Dendritic cell treated with granulocyte-macrophage colony-stimulating factor and Interleukin-4, amounts not matched to agents 40 ng/mL and 50 ng/mL, for 4 days (primary cell): Measurements from ENCODE around the gene HBA2.
A peak's percentile ranks its signal among the peaks of the same experiment; 100 is the strongest.
"Not testable (repeated sequence)": the region's sequence is repeated elsewhere in the genome, so short reads cannot be mapped to it uniquely, and the experiment has no call there.

ENCODE experiments used
- H3K27ac Mint-ChIP-seq: one replicate; pipeline ENCODE4 v1.8.0; 2022; ENCODE audit warnings: mild to moderate bottlenecking, mixed read lengths
- H3K27me3 Mint-ChIP-seq: one replicate; pipeline ENCODE4 v1.8.0; 2022; ENCODE audit warnings: mild to moderate bottlenecking, mixed read lengths
- H3K36me3 Mint-ChIP-seq: one replicate; pipeline ENCODE4 v1.8.0; 2022; ENCODE audit warnings: low read depth, mixed read lengths
- H3K4me1 Mint-ChIP-seq: one replicate; pipeline ENCODE4 v1.8.0; 2022; ENCODE audit warnings: low read depth, mixed read lengths
- H3K4me3 Mint-ChIP-seq: one replicate; pipeline ENCODE4 v1.8.0; 2022; ENCODE audit warnings: mild to moderate bottlenecking, moderate library complexity, mixed read lengths
- H3K9me3 Mint-ChIP-seq: one replicate; pipeline ENCODE4 v1.8.0; 2022; ENCODE audit warnings: mixed read lengths
- intact Hi-C: fragments of 100-400 bp; cut with micrococcal nuclease; formaldehyde crosslinking; loops from one replicate; pipeline ENCODE4 v1.15.0; 2022

Gene HBA2

GRCh38 chr16:164134-164823 is 8.4 kb upstream of the HBA2 start:
- H3K4me3 Mint-ChIP-seq, H3K27ac Mint-ChIP-seq, intact Hi-C loops, H3K9me3 Mint-ChIP-seq, H3K36me3 Mint-ChIP-seq: not testable (repeated sequence)
- H3K27me3 Mint-ChIP-seq: peaks cover 79% of the 10 kb centered on the region
- peaks cover 19% of the 10 kb centered on the region for H3K4me1 Mint-ChIP-seq

- Mint-ChIP-seq H3K4me1 (peaks cover 19% of the 10 kb centered on the region), H3K36me3 (no peaks in the 10 kb centered on the region), H3K27ac (no peak overlapping the region), H3K27me3 (peaks cover 78% of the 10 kb centered on the region), H3K4me3 (peak overlapping the region; percentile 67), H3K9me3 (no peaks in the 10 kb centered on the region)
- intact Hi-C loops: no loop called here
Measured at GRCh38 chr16:164827-165538, 7.7 kb upstream of the HBA2 start.

GRCh38 chr16:165539-166374 is 6.9 kb upstream of the HBA2 start, which contains the start of gene HBM:
HBM (plus strand) TSS chr16:165978; CDS start chr16:165998, 20 bp downstream.
- peaks cover 83% of the 10 kb centered on the region for H3K27me3 Mint-ChIP-seq
- peaks cover 19% of the 10 kb centered on the region for H3K4me1 Mint-ChIP-seq
- intact Hi-C loops: no loop called here
- H3K36me3 Mint-ChIP-seq: no peaks in the 10 kb centered on the region
- no peaks in the 10 kb centered on the region for H3K9me3 Mint-ChIP-seq
- no peak within 1 kb of the TSS for H3K27ac Mint-ChIP-seq
- peak within 1 kb of the TSS; percentile 67 for H3K4me3 Mint-ChIP-seq

- intact Hi-C loops: no loop called here
- Mint-ChIP-seq H3K27ac (no peak overlapping the region), H3K4me3 (no peak overlapping the region), H3K36me3 (no peaks in the 10 kb centered on the region), H3K4me1 (peaks cover 19% of the 10 kb centered on the region), H3K9me3 (no peaks in the 10 kb centered on the region), H3K27me3 (peaks cover 84% of the 10 kb centered on the region)
Measured at GRCh38 chr16:166375-167121, 6.1 kb upstream of the HBA2 start.

- peaks cover 84% of the 10 kb centered on the region for H3K27me3 Mint-ChIP-seq
- H3K27ac Mint-ChIP-seq: no peak overlapping the region
Measured at GRCh38 chr16:167122-167690, 5.5 kb upstream of the HBA2 start.

GRCh38 chr16:168424-168823 is 4.3 kb upstream of the HBA2 start:
- Mint-ChIP-seq H3K27me3 (peaks cover 76% of the 10 kb centered on the region), H3K4me3 (no peak overlapping the region), H3K4me1 (peaks cover 22% of the 10 kb centered on the region)

More at GRCh38 chr16:167122-167690, 5.5 kb upstream of the HBA2 start:
- Mint-ChIP-seq H3K9me3 (no peaks in the 10 kb centered on the region), H3K4me3 (no peak overlapping the region), H3K36me3 (no peaks in the 10 kb centered on the region), H3K4me1 (peaks cover 19% of the 10 kb centered on the region)
- intact Hi-C loops: no loop called here

GRCh38 chr16:169014-169413 is 3.7 kb upstream of the HBA2 start:
- Mint-ChIP-seq H3K27ac (no peak overlapping the region), H3K36me3 (no peaks in the 10 kb centered on the region), H3K9me3 (no peaks in the 10 kb centered on the region), H3K4me3 (no peak overlapping the region), H3K4me1 (peaks cover 28% of the 10 kb centered on the region), H3K27me3 (peaks cover 77% of the 10 kb centered on the region)
- intact Hi-C loops: no loop called here

More at GRCh38 chr16:168424-168823, 4.3 kb upstream of the HBA2 start:
- intact Hi-C loops: no loop called here
- no peak overlapping the region for H3K27ac Mint-ChIP-seq
- no peaks in the 10 kb centered on the region for H3K36me3 Mint-ChIP-seq
- no peaks in the 10 kb centered on the region for H3K9me3 Mint-ChIP-seq

- H3K9me3 Mint-ChIP-seq, H3K27ac Mint-ChIP-seq, H3K36me3 Mint-ChIP-seq, intact Hi-C loops, H3K4me3 Mint-ChIP-seq: not testable (repeated sequence)
- peaks cover 36% of the 10 kb centered on the region for H3K4me1 Mint-ChIP-seq
- peaks cover 86% of the 10 kb centered on the region for H3K27me3 Mint-ChIP-seq
Measured at GRCh38 chr16:170088-170507, 2.6 kb upstream of the HBA2 start.

GRCh38 chr16:170788-171187 is 1.9 kb upstream of the HBA2 start:
- Mint-ChIP-seq H3K4me3 (no peak overlapping the region), H3K27ac (no peak overlapping the region), H3K9me3 (no peaks in the 10 kb centered on the region), H3K4me1 (peaks cover 35% of the 10 kb centered on the region), H3K27me3 (peaks cover 86% of the 10 kb centered on the region), H3K36me3 (no peaks in the 10 kb centered on the region)
- intact Hi-C loops: no loop called here

- H3K27me3 Mint-ChIP-seq: peaks cover 77% of the 10 kb centered on the region
- H3K9me3 Mint-ChIP-seq, H3K4me3 Mint-ChIP-seq, intact Hi-C loops, H3K36me3 Mint-ChIP-seq, H3K27ac Mint-ChIP-seq: not testable (repeated sequence)
- peaks cover 26% of the 10 kb centered on the region for H3K4me1 Mint-ChIP-seq
Measured at GRCh38 chr16:173211-173854, 657 bp downstream of the HBA2 start.

- H3K9me3 Mint-ChIP-seq, intact Hi-C loops, H3K36me3 Mint-ChIP-seq, H3K27ac Mint-ChIP-seq, H3K4me3 Mint-ChIP-seq: not testable (repeated sequence)
- H3K4me1 Mint-ChIP-seq: peaks cover 26% of the 10 kb centered on the region
- peaks cover 76% of the 10 kb centered on the region for H3K27me3 Mint-ChIP-seq
Measured at GRCh38 chr16:173928-174769, 1.5 kb downstream of the HBA2 start.
